Measurements from ENCODE around the gene TCF23.

Gene TCF23

GRCh38 chr2:27128668-27129571, 19.9 kb upstream of the TCF23 start:
- no peak for DNase-seq

DNA sequence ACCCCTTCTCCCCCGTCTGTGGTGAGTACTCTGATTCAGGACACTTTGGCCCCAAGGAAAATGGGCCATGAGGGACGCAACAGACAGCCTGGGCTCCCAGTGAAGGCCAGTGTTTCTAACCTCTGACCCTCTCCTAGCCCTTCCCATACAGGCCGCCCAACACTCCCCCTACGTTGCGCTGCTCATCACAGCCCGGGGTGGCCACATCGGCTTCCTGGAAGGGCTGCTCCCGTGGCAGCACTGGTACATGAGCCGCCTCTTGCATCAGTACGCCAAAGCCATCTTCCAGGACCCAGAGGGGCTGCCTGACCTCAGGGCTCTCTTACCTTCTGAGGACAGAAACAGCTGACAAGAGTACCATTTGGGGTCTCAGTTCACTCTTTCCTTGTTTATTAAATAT, 18.4 kb upstream of the TCF23 start:
- no peak for DNase-seq

DNA sequence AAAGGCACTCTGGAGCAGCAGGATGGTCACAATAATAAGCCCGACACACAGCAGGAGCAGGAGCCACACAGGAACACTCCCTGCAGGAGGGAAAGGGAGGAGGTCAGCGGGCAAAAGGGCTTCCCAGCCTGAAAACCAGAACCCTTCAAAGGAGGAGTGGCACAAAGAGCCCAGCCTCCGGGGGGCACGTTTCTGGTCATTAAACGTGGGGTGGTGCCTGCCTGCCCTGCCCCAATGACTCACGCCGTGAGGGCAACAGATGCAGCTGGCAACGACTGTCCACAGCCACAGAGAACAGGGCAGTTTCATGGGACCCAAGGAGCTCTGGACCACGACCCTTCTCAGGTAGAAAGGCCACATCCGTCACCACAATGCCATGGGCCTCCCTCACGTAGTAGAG, 17.4 kb upstream of the TCF23 start:
- DNase-seq = no peak

GRCh38 chr2:27133195-27133875, 15.5 kb upstream of the TCF23 start:
- no peak for DNase-seq

GRCh38 chr2:27133905-27134780, 14.7 kb upstream of the TCF23 start, which contains the start of gene PREB:
Gene PREB (minus strand): TSS chr2:27134636. CDS start chr2:27134421, 215 bp downstream.
- peak; percentile 93 for DNase-seq

- no peak for DNase-seq
These were observed 13.9 kb upstream of the TCF23 start for GRCh38 chr2:27134781-27135477.

DNA sequence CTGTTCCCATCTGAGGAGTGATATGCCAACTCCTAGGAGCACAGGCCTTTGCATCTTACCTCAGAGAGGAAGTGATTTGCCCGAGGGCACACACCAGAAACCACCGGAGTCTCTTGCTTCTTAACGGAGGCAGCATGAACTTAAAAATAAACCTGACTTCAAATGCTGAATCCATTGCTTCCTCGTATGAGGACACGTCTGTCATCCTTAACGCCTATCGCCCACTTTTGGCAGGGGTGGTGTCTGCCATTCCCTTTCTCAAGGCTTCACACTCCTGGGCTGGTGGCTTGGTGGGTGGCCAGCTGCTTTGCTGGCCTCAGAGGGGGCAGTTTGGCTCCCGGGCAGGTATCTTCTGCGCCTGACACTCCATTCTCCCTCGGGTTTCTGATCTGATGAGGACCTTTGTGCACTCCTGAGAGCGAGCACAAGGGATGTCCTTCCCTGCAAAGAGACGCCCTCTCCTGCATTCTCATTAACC, 13.3 kb upstream of the TCF23 start:
- no peak for DNase-seq

DNA sequence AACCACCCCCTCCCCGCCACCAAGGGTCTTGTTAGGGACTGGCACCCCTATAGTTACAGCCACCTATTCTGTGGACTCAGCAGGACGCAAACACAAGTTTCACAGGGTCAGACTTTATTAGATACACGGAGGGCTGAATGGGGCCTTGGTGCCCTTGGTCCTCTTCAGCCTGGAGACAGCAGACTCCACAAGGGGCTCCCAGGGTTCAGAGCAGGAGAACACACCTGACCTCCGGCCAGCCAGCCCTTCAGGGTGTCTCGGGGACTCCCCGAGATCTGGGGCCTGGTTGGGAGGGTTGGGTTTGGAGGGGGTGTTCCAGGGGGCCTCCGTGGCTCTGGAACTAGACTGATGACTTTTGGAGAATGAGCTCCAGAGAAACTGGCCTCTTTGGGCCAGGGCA, 12.1 kb upstream of the TCF23 start:
- DNase-seq = no peak

DNA sequence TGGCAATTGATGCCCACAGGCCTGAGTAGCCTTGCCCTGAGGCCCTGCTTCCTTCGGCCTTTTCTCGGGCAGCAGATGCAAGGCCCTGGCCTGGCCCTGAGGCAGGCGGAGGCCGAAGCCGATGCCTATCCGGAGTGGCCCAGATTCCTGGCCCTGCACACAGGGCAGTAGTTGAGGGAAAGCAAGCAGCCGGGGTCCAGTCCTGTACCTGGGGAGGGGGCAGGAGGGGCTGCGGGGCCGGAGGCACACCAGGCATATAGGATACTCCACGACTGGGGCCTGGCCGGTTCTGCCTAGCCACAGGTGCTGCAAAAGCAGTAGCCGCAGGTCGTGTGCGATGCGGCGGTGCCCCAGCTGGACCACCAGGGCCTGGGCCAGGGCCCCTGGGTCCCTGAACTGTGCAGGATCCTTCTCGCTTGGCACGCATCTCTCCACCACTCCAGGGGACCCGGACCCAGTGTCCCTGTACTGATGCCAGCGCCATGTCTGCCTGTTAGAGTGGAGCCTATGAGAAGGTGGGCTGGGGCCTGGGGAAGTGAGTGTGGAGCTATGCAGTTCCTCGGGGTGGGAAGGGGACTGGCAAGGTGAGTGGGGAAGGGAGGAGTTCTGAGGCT, 11.4 kb upstream of the TCF23 start:
- no peak for DNase-seq

DNA sequence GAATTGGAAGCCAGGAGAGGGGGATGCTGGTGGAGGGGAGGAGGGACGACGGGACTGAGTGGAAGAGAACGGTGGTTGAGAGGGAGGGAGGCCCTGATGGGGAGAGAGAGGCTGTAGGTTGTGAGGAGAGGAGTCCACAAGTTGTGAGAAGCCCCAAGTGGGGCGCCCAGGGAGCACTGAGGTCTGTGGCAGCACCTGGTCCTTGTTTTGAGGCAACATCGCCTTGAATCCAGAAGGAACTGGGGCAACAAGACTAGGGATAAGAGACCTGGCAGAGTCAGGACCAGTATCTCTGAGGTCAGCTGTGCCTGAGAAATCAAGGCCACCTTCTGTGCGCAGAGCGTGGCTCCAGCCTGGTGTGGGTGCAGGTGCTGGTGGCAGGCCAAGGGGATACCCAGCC, 10.7 kb upstream of the TCF23 start:
- no peak for DNase-seq

GRCh38 chr2:27139310-27139709, 9.5 kb upstream of the TCF23 start, which contains the start of gene PRR30:
Gene PRR30 (minus strand): TSS chr2:27139410. CDS start chr2:27138329, 1,081 bp downstream.
- DNase-seq = no peak

DNA sequence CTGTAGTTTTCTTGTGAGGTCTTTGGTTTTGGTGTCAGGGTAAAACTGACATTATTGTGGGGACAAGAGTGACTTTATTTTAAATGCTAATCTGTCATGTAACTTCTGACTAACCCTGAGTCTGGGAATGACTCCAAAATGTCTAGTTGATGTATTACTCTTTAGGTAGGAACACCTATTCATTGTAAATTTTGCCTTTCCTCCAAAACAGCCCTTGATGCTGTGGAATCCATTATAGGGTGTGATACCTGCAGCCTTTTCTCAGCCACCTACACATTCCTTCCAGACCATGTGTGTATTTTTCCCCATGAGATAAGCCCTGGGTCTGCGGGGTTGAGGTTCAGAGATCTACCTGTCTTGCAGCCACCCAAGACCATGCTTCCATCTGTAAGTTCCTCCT, 5.5 kb upstream of the TCF23 start:
- DNase-seq = no peak

GRCh38 chr2:27145682-27146081, 3.1 kb upstream of the TCF23 start:
- DNase-seq = no peak

- no peak for DNase-seq
These were observed 869 bp upstream of the TCF23 start for GRCh38 chr2:27147935-27148334.

DNA sequence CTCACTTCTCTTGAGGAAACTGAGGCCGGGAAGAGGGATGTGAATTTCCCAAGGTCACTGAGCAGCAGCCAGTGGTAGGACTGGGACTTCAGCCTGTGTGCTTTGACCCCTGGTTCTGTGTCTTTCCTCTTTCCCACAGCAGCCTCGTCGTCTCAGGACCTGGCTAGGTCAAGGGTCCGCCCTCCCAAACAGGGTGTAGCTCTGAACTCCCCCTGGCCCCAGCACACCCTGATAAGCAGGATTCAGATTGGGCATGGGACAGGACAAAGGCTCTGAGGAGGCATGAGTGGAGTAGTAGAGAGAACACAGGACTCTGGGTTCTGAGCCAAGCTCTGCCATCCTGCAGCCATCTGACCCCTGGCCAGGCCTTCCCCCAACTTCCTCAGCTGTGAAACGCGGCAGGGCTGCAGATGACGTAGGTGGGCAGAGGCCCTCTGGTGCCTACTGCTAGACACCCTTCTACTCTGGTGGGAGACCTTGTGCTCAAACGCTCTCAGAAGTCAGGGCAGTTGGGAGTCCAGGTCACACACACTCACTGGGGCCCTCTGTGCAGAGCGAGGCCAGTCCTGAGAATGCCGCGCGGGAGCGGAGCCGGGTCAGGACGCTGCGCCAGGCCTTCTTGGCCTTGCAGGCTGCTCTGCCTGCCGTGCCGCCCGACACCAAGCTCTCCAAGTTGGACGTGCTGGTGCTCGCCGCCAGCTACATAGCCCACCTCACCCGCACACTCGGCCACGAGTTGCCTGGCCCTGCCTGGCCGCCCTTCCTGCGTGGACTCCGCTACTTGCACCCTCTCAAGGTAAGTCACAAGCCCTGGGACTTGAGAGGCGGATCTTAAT, 984 bp downstream of the TCF23 start:
- no peak for DNase-seq

GRCh38 chr2:27150639-27151230, 1.9 kb downstream of the TCF23 start:
- no peak for DNase-seq

DNA sequence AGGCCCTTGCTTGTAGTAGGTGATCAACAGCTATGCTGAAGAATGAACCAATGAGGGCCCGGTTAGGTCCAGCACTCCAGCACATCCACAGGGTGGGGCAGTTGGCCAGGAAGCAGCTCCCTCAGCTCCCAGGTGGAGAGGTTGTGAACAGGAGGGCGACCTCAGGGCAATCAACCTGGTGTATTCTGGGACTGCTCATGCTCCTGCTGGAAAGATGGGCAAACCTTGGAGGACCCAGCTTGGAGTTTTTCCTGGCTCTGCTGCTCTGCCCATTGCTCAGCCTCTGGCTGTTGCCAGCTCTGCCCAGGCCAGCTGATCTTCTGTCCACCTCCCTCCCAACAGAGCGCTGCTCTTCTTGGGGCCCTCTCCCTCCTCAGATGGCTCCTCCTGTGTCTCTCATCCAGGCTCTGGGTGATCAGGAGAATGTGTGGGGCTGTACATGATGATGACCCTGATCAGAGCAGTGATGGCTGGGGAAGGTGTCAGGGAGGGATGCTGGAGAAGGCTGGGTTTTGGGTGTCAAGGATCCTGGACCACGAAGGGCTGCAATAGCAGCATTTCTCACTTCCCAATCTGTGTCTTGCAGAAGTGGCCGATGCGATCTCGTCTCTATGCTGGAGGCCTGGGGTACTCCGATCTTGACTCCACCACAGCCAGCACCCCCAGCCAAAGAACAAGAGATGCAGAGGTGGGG, 3.4 kb downstream of the TCF23 start:
- no peak for DNase-seq

DNA sequence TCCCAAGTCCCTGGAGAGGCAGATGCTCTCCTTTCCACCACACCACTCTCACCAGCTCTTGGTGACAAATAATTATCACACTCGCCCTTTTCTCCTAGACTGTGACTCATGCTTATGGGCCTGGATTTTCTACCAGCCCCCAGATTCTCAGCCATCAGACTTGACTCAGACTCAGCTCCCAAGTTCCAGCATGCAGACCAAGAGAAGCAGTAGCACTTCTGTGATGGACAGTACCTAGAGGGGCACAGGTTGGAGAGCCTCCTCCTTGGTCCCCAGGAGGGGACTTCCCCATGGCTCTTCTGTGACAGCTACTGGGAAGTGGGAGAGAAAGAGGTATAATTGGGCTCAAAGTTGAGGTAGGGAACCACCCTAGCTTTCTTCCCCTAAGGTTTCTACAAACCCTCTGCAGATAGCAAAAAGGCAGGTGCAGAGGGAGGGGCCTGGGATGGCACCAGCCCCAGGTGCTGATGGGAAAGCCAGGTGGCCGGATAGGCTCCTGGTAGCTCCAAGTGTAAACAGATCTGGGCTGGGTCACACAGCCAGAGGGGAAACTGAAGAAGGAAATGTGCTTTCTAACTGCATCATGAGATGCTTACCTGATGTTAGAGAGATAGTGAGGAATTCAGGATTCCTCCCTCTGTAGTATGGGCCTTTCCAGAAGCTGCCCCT, 4.1 kb downstream of the TCF23 start:
- no peak for DNase-seq

DNA sequence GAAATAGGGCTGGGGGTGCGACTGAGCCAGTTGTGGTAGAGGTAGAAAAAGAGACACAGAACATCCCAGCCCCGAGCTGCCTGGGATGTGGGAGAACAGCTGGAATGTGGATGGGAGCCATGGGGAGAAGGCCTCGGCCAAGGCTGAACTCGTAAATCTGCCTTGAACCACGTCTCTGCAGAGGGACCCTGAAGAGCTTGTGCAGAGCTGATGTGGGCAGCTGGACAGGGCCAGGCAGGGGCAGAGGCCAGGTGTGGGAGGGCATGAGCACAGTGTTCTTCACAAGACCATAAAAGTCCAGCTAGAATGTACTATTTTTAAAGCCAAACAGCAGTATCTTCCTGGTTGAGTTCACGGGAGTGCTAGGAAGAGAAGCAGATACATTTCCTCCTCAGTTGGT, 5.7 kb downstream of the TCF23 start:
- no peak for DNase-seq
